Activated CD8-positive, alpha-beta memory T cell treated with anti-CD3 and anti-CD28 coated beads for 36 hours (primary cell): ENCODE measurements around the gene KRTAP5-4. TPM values are rescaled to one million over a fixed set of nuclear protein-coding genes. Genes with fewer than 3 reads are reported as not detected.

Experiments
- total RNA-seq, 2 experiments: library from RNA; stranded (reverse); gene quantifications; one replicate each; pipeline ENCODE4 v1.2.3, GENCODE V29; 2021

The KRTAP5-4 gene
- total RNA-seq, 2 experiments from 2014 or later = not detected

Other genes with a start within 250 kb of the KRTAP5-4 start
- 1 to 10 TPM in 1 of 2 experiments, under 1 TPM in 1; 0.71 to 1.3 TPM for gene BRSK2, start 232.2 kb downstream of the KRTAP5-4 start, total RNA-seq
- 10 to 100 TPM; 19.5 to 22.0 TPM for gene MOB2, start 135.4 kb downstream of the KRTAP5-4 start, total RNA-seq
- gene DUSP8, start 49.9 kb downstream of the KRTAP5-4 start, total RNA-seq = 1 to 10 TPM; 1.7 to 2.0 TPM
- not detected for gene KRTAP5-1, start 36.9 kb downstream of the KRTAP5-4 start, total RNA-seq
- not detected for gene KRTAP5-2, start 23.8 kb downstream of the KRTAP5-4 start, total RNA-seq
- not detected for gene KRTAP5-3, start 13.7 kb downstream of the KRTAP5-4 start, total RNA-seq
- gene KRTAP5-5, start 7.6 kb upstream of the KRTAP5-4 start, total RNA-seq = not detected
- gene KRTAP5-6, start 75.1 kb upstream of the KRTAP5-4 start, total RNA-seq = not detected
- gene IFITM10, start 128.5 kb upstream of the KRTAP5-4 start, total RNA-seq = 1 to 10 TPM in 1 of 2 experiments, under 1 TPM in 1; 0.61 to 1.2 TPM
- gene CTSD, start 141.8 kb upstream of the KRTAP5-4 start, total RNA-seq = 100 to 1,000 TPM; 104 TPM
- gene SYT8, start 212.9 kb upstream of the KRTAP5-4 start, total RNA-seq = not detected
- gene TNNI2, start 216.8 kb upstream of the KRTAP5-4 start, total RNA-seq = under 1 TPM; 0.55 to 0.57 TPM
- gene LSP1, start 230.9 kb upstream of the KRTAP5-4 start, total RNA-seq = 100 to 1,000 TPM; 254 TPM